Activated B cell treated with CpG ODN at 0.5 μM for 24 hours (primary cell): Measurements from ENCODE around the gene KRT75. TPM values are rescaled to one million over a fixed set of nuclear protein-coding genes. Genes with fewer than 3 reads are reported as not detected.
"Not testable (repeated sequence)": the region's sequence is repeated elsewhere in the genome, so short reads cannot be mapped to it uniquely, and the experiment has no call there.

Source experiments
- ATAC-seq: fragments of 200-7000 bp; cut with Tn5 transposase; one replicate; pipeline ENCODE4 v1.10.0; 2021; ENCODE audit warnings: low read depth, mild to moderate bottlenecking, moderate library complexity
- CTCF ChIA-PET: fragments of 350-600 bp; sonication (Branson Sonifier 250); formaldehyde crosslinking; loops from one replicate; lab custom pipeline; 2021; ENCODE audit warnings: antibody characterized with exemption; lab: Charles Lee
- POLR2A ChIA-PET: fragments of 350-600 bp; sonication (Branson Sonifier 250); formaldehyde crosslinking; loops from one replicate; lab custom pipeline; 2021; ENCODE audit warnings: antibody characterized with exemption; lab: Charles Lee
- DNase-seq: peaks from one replicate; pipeline ENCODE4 v3.0.0; 2022
- H3K27ac Mint-ChIP-seq: one replicate; pipeline ENCODE4 v1.8.0; 2020; ENCODE audit warnings: mixed read lengths
- H3K27me3 Mint-ChIP-seq: one replicate; pipeline ENCODE4 v1.8.0; 2021; ENCODE audit warnings: mixed read lengths
- H3K36me3 Mint-ChIP-seq: one replicate; pipeline ENCODE4 v1.8.0; 2021; ENCODE audit warnings: low read depth, mixed read lengths
- H3K4me1 Mint-ChIP-seq: one replicate; pipeline ENCODE4 v1.8.0; 2021; ENCODE audit warnings: mixed read lengths
- H3K4me3 Mint-ChIP-seq: one replicate; pipeline ENCODE4 v1.8.0; 2020; ENCODE audit warnings: mild to moderate bottlenecking, mixed read lengths
- H3K9me3 Mint-ChIP-seq: one replicate; pipeline ENCODE4 v1.8.0; 2020; ENCODE audit warnings: mixed read lengths
- intact Hi-C: fragments of 100-400 bp; cut with micrococcal nuclease; formaldehyde crosslinking; loops from one replicate; pipeline ENCODE4 v1.15.1; 2024
- total RNA-seq: library from RNA; stranded (reverse); gene quantifications from 2 replicates; pipeline ENCODE4 v1.2.3, GENCODE V29; 2022
- TF ChIP-seq, protein P1 (sequence below): fragments of 200-600 bp; IDR thresholded peaks from one replicate; pipeline ENCODE4 v1.8.0; 2022; ENCODE audit warnings: antibody characterized with exemption, mild to moderate bottlenecking

KRT75 gene
- total RNA-seq, 1 donor from 2014 or later = not detected

DNA sequence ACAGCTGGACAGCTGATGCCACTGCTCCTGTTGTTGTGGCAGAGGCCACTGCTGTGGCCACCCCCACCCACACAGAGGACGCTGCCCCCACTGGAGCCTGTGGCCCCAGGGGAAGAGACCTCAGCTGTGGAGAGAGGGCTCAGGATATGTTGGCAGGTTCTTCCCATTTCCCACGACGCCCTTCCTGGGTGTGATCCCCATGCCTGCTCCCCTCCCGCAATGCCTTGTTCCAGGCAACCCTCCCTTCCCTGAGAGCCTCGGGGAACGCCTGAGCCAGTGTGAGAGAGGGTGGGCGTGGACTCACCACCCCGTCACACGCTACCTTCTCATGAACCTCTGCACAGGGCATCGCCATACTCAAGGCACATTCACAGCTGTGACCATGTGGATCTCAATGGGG, 22.4 kb downstream of the KRT75 start:
- peaks cover 16% of the 10 kb centered on the region for H3K27me3 Mint-ChIP-seq

DNA sequence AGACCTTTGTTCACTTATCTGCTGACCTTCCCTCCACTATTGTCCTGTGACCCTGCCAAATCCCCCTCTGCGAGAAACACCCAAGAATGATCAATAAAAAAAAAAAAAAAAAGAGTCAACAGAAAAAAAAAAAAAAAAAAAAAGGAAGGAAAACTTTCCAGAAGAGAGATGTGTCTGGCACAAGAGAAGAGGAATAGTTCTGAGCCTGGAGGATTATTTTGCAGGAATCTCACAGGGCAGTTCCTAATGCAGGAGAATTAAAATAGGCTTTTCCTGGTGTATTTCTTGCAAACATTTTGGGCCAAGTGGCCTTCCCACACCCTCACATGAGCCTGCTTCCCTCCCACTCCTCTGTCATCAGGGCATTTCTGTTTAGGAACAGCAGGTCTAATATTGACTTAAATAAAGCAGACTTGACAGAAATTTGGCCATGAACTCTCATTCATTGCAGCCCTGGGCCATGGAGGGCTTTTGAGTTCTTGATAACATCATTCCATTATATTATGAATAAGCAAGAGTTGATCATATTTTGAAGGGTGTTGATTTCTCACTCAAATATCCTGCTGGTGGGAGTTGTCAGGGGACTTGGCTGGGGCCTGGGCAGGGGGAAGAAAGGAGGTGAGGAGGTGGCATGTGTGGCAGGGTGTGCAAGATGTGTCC, 23.5 kb downstream of the KRT75 start:
- H3K4me3 Mint-ChIP-seq, DNase-seq, ATAC-seq, H3K4me1 Mint-ChIP-seq, H3K9me3 Mint-ChIP-seq, H3K27ac Mint-ChIP-seq, H3K36me3 Mint-ChIP-seq, CTCF ChIA-PET, intact Hi-C loops, POLR2A ChIA-PET: not testable (repeated sequence)
- H3K27me3 Mint-ChIP-seq = peaks cover 16% of the 10 kb centered on the region

More for the DNA sequence above, 22.4 kb downstream of the KRT75 start:
- TF ChIP-seq, protein P1, sequence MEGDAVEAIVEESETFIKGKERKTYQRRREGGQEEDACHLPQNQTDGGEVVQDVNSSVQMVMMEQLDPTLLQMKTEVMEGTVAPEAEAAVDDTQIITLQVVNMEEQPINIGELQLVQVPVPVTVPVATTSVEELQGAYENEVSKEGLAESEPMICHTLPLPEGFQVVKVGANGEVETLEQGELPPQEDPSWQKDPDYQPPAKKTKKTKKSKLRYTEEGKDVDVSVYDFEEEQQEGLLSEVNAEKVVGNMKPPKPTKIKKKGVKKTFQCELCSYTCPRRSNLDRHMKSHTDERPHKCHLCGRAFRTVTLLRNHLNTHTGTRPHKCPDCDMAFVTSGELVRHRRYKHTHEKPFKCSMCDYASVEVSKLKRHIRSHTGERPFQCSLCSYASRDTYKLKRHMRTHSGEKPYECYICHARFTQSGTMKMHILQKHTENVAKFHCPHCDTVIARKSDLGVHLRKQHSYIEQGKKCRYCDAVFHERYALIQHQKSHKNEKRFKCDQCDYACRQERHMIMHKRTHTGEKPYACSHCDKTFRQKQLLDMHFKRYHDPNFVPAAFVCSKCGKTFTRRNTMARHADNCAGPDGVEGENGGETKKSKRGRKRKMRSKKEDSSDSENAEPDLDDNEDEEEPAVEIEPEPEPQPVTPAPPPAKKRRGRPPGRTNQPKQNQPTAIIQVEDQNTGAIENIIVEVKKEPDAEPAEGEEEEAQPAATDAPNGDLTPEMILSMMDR = no peak
- H3K4me1 Mint-ChIP-seq = no peaks in the 10 kb centered on the region
- no peaks in the 10 kb centered on the region for H3K36me3 Mint-ChIP-seq
- ChIA-PET POLR2A (no interaction called here), CTCF (no interaction called here)
- DNase-seq = no peak
- H3K4me3 Mint-ChIP-seq = no peak overlapping the region
- H3K9me3 Mint-ChIP-seq = no peaks in the 10 kb centered on the region
- no peak for ATAC-seq
- intact Hi-C loops = no loop called here
- H3K27ac Mint-ChIP-seq = no peak overlapping the region

DNA sequence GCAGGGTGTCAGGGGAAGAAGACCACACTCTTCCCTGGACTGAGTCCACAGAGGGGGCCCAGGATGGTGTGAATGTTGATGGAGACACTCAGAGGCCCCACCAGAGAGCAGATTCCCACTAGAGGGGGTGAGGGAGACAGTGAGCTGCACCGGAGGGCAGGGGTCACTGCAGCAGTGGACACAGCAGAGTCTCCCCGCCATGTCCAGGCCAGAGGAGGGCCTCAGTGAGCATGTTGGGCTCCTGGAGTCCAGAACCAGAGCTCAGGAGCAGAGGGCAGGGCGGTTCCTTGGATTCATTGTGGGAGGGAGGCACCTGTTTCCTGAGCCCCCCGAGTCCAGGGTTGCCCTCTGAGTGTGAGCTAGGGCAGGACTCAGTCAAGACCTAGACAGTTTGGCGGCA, 26.3 kb downstream of the KRT75 start:
- peaks cover 10% of the 10 kb centered on the region for H3K27me3 Mint-ChIP-seq
- CTCF ChIA-PET = no interaction called here
- H3K9me3 Mint-ChIP-seq = no peaks in the 10 kb centered on the region
- no peak overlapping the region for H3K4me3 Mint-ChIP-seq
- TF ChIP-seq, protein P1 = no peak
- no peak overlapping the region for H3K27ac Mint-ChIP-seq
- intact Hi-C loops = no loop called here
- ATAC-seq = no peak
- H3K4me1 Mint-ChIP-seq = no peaks in the 10 kb centered on the region
- DNase-seq = no peak
- POLR2A ChIA-PET = no interaction called here
- no peaks in the 10 kb centered on the region for H3K36me3 Mint-ChIP-seq

DNA sequence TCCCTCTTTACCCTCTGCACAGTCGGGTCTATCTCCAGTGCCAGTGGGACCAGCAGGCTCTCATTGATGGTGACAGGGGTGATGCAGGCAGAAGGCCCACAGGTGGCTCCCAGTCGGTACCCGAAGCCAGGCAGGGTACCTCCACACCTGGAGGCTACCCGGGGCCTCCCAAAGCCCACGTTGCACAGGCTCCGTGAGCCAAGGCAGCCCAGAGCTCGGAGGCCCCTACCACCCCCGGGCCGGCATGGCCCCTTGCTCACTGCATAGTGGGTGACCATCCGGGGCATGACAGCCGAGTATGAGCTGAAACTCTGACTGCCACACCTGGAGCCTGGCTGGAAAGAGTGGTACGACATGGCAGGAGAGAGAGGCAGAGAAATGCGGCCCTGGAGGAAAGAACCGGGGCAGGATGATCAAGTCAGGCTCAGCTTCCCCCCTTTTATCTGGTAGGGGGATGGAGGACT, 28.2 kb downstream of the KRT75 start, which contains the start of gene KRT82:
Gene KRT82 (minus strand): TSS at position 414 of the 464 bp plus-strand sequence. CDS start 58 bp downstream, at position 356.
- Mint-ChIP-seq H3K27ac (no peak within 1 kb of the TSS), H3K9me3 (no peaks in the 10 kb centered on the region), H3K36me3 (no peaks in the 10 kb centered on the region), H3K27me3 (peaks cover 7% of the 10 kb centered on the region), H3K4me1 (no peaks in the 10 kb centered on the region), H3K4me3 (no peak within 1 kb of the TSS)
- ATAC-seq (no peak), DNase-seq (no peak)
- TF ChIP-seq, protein P1 = no peak
- intact Hi-C loops = no loop called here
- ChIA-PET POLR2A (no interaction called here), CTCF (no interaction called here)

DNA sequence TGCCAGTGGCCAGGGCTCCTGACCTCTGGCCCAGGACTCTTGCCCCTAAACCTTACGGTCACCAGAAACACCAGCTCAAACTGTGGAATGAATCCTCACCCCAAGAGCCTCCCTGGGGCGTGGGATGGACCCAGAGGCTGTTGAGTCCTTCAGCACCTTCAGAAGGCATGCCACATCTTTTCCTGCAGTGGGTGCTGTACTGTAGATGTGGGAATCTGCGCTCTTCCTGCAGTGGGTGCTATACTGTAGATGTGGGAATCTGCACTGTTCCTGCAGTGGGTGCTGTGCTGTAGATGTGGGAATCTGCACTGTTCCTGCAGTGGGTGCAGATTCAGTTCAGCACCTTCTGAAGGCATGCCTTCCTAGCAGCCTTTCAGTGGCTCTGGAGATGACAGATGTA, 29.2 kb downstream of the KRT75 start:
- Mint-ChIP-seq H3K27ac (no peak overlapping the region), H3K9me3 (no peaks in the 10 kb centered on the region), H3K4me3 (no peak overlapping the region), H3K36me3 (no peaks in the 10 kb centered on the region), H3K27me3 (peaks cover 7% of the 10 kb centered on the region), H3K4me1 (no peaks in the 10 kb centered on the region)
- intact Hi-C loops = no loop called here
- POLR2A ChIA-PET = no interaction called here
- no peak for DNase-seq
- CTCF ChIA-PET = no interaction called here
- no peak for ATAC-seq
- TF ChIP-seq, protein P1 = no peak
